ENCODE measurements around the gene STX8.
"Not testable (repeated sequence)": the region's sequence is repeated elsewhere in the genome, so short reads cannot be mapped to it uniquely, and the experiment has no call there.

Gene STX8

DNA sequence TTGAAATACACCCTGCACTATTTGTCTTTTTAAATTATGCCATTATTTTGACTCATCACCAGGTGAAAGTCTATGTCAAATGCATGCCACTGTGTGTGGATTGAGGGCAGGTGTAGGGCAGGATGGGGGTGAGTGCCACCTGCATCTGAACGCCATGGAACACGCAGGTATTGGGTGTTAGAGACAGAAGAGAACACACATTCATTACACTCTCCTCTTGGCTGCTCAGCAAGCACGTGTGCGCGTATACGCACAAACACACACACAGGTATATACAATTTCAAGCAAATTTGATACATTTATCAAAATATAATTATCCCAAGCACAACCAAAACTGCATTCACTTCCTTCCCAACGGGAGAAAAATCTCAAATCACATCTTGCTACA lies 285.4 kb downstream of the STX8 start:
- no peak for DNase-seq

DNA sequence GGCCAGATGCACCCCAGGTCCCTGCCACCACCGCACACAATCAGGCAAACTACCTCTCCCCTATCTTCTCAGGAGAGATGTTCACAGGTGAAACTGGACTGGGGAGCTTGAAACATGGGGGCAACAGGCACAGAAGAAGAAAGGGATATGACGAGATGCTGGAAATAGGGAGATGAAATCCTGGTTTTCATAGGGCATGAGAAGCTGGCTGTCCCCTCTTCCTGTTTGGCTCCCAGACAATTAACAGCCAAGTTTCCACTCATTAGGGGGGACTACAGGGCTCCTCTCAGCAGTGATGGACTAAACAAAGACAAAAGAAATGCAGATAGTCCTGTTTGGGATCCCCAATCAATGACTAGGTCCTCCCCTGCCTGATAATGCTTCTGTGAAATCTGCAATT lies 288.3 kb downstream of the STX8 start:
- DNase-seq, result no peak

DNA sequence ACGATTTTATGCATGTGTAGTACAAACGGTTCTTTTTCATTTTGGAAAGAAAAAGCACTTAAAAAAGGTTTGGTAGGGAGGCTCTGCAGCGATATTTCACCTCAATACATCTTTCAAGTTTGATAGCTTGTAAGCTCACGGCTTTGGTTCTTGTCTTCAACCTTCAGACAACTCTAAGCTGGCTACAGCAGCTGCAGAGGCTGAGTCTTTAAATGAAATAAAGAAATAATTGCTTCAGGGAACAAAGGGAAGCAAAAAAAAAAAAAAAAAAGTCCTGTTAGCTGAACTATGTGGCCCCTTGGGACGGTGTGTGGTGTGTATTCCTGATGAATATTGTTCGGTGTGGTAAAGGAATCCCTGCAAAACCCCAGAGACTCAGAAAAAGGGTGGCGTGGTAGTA lies 289.2 kb downstream of the STX8 start:
- no peak for DNase-seq

DNA sequence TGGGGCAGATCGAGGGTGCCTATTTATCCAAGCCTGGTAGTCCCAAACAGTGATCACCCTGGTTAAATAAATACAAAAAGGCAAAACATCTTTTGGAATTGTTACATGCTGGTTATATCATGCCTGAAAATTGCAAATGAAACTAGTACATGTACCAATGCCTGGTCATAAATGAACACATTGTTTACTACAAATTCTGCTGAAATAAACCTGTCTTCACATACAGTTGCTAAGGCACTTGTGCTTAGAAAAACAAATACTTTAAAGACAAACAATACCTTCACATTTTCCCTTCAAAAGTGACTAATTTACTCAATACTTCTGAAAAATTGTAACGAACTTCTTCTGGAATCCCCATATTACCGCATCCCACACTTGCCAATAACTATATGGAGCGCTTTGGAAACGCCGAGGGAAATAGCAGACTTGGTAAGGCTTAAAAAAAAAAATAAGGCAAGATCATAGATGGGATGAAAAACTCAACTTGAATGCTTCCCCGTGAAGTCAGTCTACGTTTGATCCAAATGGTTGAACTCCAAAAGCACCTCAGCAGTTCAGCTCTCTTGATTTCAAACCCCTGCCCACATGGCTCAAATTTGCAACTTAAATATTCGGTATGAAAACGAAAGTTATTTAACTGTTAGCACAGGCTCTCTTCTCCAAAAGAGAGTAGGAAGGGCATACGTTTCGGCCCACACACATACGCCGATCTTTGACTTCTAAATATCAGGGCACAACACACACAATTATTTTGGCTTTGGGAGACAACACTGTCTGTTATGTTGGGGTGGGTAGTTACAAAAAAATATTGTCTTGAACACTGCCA lies 289.8 kb downstream of the STX8 start:
- DNase-seq, result no peak

DNA sequence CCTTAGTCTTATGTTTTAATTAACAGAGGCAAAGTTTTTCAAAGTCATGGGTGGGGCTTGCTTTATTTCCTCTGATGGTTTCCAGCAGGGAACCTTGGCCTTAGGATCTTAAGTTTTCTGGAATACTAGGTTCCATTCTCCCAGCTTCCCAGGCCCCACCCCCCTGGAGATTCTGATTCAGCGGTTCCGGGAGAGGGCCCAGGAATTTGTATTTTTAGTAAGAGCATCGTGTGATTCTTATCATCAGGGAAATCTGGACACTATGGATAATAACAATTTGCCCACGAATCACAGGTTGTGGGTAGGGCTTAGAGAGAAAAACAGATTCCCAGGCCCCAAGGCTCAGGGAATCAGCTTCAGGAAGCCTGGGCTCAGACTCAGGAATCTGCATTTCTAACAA lies 290.7 kb downstream of the STX8 start:
- no peak for DNase-seq

DNA sequence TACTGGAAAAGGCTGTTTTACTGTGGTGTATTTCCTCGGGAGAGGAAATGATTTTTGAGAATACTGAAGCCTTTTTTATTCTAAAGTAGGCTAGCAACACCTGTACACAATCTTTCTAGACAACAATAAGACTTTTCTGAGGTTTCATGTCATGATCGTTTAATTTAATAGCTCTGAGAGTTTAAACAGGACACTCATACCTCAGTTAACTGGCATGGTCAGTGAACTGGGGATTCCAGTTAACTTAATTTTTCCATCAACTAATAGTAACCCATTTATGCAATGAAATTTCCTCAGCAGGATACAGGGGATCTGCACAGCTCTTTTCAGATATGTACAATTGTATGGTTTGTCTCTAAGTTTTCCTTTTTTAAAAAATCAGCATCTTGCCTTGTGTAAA lies 291.7 kb downstream of the STX8 start:
- no peak for DNase-seq

DNA sequence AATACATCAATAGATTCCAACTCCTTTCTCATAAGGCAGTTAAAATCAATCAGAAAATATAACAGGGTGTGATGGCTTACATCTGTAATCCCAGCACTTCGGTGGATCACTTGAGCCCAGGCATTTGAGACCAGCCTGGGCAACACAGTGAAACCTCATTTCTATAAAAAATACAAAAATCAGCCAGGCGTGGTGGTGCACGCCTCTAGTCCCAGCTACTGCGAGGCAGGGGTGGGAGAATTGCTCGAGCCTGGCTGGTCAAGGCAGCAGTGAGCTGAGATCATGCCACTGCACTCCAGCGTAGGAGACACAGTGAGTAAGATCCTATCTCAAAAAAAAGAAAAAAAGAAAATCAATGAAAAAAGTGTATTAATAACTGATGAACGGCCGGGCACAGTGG lies 295.7 kb downstream of the STX8 start:
- DNase-seq, result no peak

DNA sequence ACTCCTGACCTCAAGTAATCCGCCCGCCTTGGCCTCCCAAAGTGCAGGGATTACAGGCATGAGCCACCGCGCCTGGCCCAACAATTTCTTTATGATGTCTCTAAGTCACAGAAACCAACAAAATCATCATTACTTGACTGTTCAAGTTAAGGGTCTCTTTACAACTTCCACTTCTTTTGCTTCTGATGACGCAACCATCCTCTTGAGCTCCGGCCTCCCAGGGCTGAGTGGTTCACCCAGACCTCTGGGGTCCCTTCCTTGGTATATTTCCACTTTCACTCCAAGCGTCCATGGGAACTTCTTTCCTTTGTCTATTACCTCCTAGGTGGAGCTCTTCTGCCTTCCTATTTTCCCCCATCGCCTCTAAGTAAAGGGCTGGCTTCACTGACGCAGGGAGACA lies 300.6 kb downstream of the STX8 start:
- DNase-seq, result no peak

DNA sequence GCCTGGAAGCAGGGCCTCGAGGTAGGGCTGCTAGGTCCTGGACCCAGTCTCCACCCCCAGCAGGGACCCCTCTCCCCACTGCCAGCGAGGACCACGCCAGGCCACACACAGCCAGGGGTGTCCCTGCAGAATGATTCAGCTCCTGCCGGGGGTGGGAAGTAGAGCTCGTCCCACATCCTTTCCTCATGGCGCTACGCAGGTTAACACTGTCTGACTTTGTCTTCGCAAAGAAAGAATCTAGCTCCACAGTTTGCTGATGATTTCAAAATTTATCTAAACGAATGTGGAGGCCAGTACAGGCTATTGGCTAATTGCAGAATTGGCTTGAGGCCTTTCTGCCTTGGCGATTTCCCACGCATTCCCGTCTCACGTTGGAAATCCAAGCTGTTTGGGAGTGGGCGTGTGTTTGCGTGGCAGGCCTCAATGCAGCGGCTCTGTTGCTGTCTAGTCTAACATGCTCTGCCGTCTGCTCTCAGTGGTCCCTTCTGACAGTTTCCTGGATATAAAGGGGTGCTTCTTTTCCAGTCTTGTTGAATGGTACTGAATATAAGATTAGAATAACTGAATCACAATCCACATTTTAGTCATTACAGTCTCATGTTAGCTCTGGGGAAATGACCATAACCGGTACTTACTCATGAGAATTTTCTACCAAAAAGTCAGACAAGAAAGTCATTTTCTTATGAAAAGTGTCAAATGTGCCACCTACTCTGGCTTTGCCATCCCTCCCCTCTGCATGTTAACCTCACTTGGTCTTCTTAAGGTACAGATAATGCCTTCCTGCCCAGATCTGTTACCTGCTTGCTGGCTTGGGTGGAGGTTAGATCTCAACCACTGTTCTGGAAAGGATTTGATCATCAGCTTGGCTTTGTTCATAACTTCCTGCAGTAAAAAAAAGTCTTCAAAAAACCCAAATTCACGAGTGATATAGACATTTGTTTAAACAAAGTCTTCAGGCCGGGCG lies 301.9 kb downstream of the STX8 start:
- no peak for DNase-seq

DNA sequence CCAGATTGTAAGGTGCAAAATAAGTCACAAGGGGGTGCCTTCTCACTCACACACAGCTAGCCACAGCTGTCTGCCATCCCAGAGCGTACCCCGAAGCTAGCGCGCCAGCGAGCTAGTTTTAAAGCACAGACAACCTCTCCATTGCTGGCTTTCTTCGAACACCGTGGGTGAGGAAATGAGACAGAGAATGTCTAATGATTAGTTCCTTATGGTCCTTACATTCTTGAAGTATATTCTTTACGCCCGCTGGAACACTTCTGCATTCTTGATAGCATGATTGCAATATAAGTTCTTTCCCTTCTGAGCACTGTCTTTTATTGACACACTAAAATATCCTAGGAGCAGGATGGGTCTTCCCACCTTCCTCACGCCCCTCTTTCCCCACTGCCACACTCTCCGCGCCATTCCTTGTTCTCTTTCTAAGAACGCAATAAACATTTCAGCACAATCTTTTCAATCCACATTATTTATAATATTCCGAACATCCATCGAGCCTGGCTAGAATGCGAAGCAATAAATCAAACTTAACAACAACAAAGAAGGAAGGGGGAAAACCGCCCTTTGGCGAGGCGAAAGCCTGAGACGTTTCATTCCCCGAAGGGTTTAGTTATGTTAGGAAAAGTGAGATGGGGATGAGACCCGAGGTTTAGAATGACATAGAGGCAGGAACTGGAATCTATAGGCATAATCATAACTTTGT lies 303.0 kb downstream of the STX8 start:
- DNase-seq, result no peak

DNA sequence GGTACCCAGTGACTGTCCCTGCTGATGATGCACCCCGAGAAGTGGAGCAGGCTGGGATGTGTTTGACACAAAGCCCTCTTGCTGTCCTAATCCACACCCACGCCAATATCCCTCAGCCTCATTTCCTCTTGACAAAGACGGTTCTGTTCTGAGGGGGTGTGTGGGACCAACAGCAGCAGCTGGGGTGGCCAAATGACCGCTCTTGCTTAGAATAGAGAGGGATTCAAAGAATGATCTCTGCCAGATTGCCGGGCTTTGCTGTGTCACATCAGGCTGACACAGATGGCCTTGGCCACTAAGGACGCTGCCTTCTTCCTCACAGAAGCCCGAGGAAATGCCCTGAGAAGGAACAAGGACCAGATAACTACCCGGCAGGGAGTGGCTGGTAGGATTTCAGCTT lies 303.6 kb downstream of the STX8 start:
- DNase-seq, result no peak

DNA sequence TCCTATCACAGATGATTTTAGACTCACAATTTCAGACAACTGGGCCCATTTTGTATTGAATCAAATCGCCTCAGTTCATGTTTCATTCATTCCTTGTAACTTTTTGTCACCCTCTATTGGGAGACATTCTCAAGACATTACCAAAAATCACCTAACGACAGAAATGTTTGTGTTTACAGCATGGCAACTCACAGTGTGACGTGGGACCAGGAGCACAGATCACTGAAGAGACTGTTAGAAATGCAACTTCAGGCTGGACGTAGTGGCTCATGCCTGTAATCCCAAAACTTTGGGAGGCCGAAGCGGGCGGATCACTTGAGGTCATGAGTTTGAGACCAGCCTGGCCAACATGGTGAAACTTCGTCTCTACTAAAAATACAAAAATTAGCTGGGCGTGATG lies 304.7 kb downstream of the STX8 start:
- DNase-seq, result no peak

DNA sequence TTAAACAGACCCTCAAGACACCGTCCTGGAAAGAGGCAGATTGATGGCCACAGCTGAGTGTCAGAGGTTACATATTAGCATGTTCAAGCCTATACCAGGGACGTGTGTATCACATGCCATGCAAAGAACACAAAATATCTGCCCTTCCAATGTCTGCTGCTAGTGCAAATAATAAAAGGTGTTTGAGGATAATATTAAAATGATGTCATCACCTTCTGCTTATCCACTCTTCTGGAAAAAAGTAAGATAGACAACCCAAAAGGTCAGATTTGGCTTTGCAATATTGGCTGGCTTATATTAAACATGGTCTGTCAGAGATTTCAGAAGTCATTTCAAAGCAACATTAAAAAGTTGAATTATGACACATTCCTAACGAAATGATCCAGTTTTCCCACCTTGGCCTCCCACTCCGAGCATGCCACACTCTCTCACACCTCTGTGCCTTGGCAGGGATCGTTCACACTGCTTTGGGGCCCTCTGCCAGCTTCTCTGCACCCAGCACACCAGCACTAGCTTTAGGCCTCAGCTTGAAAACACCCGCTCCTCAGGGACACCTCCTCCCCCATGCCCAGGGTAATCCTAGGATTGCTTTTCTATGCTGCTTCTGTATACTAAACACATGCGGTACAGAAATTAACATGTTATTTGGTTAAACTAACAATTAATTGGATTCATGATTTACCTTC lies 306.1 kb downstream of the STX8 start:
- no peak for DNase-seq

DNA sequence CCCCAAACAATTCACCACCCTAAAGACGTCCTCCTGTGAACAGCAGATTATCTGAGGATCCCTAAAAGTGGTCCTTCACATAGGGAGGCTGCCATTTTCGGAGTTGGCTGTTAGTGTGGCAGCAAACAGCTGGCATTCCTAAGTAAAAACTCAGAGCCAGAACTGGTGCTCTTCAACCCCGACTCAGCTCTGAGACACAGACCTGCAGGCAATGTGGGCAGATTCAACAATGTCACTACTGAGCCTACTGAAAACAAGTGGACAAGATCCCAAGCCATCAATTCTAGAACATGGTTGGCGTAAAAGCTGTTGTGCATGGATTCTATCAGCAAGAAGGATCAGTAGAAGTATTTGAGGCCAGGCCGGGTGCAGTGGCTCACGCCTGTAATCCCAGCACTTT lies 307.1 kb downstream of the STX8 start:
- DNase-seq, result no peak

DNA sequence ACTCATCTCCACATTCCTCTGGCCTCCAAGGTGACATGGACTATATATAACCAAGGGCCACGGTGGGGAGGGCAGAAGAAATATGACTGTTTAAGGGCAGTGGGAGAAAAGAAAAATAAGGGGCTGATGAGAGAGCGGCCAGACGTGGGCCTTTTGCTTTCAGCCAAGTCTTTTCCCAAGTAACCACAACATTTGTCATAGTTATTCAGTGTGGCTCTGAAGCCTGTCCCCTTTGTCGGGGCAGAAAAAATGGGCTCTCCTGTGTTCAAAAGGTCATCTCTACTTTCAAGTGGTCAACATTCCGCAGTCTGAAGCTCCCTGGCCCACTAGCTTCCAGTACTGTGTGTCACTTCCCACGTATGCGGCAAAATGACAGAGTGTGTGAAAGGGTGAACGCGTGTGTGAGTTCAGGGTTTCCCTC lies 308.9 kb downstream of the STX8 start:
- DNase-seq, result no peak

DNA sequence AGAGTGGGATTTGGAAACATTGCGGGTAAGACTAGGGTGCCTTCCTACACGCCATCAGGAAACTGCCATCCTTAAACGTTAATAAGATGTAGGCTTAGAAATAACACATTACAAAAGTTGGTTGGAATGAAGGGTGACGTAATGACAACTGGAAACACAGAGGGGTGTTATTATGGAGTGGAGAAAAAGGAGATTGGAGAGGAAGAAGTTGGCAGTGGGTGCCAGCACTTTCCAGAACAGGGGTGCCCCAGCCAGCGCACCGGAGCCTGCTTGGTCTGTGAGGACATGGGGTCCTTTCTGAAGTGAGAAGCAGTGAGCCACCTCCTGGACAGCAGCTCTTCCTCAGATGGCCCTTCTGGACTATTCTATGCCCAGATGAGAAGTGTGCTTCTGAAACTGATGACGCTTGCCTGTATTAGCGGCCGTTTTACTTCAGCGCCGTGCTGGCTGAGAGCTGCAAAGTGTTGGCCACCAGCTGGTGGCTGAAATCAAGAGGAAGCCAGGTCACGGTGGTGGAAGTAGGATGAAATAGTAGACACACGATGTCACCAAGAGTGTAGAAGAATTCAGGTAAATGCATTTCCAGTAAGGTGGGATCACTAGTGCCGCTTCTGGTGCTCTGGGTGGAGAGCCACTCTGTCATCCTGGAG lies 309.5 kb downstream of the STX8 start:
- no peak for DNase-seq

DNA sequence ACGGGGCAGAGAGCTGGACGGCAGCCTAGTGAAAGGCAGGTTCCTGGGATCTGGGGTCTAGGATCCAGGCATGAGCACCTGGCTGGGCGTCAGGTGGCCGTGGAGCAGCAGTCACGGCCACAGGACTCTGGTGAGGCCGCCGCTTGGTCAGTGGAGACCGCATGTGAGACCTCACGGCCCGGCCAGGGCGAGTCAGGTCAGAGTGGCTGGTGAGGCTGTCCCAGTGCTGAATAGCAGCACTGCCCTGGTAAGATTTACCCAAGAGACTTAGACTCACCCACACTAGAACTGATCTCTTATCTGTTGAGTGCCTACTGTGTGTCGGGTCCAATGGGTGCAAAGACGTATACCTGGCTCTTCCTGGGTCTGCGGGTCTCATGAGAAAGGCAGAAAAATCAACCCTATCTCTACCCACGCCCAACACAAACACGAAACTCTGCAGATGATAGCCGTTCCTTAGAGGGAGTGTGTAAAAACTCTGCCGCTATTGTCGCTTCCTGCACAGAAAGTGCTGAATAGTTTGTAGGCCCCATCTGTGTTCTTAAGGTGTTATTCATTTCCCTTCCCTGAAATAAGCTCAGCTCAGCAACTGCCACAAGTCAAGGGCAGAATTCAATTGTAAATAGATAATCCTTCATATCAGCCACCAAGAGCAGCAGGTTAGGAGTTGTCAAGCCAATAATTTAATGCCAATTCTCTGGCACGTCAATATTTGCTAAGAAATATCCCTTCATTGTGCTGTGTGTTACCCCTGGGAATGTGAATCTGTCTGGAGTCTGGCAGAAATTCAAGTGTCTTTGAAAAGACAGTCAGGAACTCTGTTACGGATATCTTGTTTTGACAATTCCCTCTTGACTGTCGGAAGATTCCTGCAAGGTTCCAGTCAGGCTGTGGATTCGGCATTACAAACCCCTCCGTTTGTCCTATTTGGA lies 314.3 kb downstream of the STX8 start:
- no peak for DNase-seq

DNA sequence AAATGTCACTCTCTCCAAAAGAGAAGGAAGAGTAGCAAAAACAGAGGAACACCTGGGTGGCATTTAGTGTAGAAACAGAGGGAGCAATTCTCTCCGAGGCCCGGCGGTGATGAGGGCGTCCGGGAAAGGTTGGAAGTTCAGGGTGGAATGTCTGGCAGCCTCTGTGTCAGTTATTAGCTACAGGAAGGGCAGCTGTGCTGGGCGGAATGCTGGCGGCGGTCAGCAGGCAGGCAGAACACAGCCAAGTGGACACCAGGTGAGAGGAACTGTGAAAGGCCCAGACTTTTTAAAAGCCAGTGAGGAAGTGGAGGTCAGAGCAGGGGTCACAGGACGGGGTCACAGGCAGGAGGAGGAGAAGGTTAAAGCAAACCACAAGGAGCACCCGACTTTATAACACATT lies 316.2 kb downstream of the STX8 start:
- no peak for DNase-seq

DNA sequence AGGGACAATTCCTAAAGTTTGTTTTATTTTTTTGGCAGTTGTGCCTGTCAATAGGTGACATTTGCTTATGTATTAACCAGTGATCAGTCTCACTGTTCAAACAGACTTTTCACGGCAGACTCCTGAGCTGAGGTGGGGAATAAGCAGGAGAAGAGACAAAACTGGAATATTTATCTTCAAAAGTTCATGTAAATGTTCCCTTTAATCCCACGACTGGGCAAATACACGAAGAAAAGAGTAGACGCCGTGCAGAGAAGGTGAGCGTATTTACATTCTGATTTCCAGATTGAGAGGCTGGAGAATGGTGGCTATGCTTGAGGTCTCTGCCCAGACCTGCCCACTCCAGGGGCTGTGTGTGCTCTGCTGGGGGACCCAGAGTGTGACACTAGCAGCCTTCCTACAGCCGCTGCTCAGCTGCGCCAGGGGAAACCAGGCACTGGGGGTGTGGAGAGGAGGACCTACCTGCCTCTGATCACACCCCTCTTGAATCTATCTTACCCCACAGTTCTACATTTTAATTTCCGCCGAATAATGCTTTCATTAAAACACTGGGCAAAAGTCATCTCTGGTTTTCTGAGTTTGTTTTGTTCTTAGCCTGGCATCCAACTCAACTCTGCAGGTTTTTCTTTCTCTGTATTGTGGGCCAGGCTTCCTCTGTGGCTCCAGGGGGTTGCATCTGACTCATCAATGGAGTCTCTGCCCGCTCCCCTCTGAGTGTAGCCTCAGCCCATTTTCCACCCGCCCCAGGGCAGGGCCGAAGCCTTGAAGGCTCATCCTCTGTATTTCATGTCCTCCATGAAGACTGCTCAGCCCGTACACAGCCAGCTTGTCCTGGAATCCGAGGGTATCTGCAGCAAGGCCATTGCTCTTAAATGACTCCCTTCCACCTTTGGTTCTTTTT lies 317.3 kb downstream of the STX8 start:
- no peak for DNase-seq

DNA sequence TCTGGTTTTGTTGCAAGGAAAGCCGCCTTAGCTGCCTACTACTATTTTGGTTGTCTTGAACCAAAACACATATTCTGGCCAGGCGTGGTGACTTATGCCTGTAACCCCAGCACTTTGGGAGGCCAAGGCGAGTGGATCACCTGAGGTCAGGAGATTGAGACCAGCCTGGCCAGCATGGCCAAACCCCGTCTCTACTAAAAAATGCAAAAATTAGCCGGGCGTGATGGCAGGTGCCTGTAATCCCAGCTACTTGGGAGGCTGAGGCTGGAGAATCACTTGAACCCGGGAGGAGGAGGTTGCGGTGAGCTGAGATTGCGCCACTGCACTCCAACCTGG lies 318.0 kb downstream of the STX8 start:
- DNase-seq, result not testable (repeated sequence)

Measured in T-helper 9 cell (primary cell).